Kasumi-1 (cell line): ENCODE data around the gene NDUFS2.
"Not testable (repeated sequence)": the region's sequence is repeated elsewhere in the genome, so short reads cannot be mapped to it uniquely, and the experiment has no call there.

Source experiments
- DNase-seq, 2 experiments: peaks; one replicate each; lab custom pipeline; 2025; lab: John Stamatoyannopoulos, UW

The NDUFS2 gene

GRCh38 chr1:161251579-161251978 is 49.4 kb downstream of the NDUFS2 start:
- DNase-seq, result no peak

GRCh38 chr1:161255302-161255701 is 53.1 kb downstream of the NDUFS2 start:
- not testable (repeated sequence) for DNase-seq

- DNase-seq, result not testable (repeated sequence)
Measured at GRCh38 chr1:161255955-161256520, 53.9 kb downstream of the NDUFS2 start.

- not testable (repeated sequence) for DNase-seq
Measured at GRCh38 chr1:161257109-161257508, 54.9 kb downstream of the NDUFS2 start.

- peak in 1 of 2 experiments; percentile 5 for DNase-seq
Measured at GRCh38 chr1:161258439-161259344, 56.5 kb downstream of the NDUFS2 start, which contains the start of gene PCP4L1. Gene PCP4L1, plus strand, starts transcription at chr1:161258745. Its CDS starts 230 bp downstream, at chr1:161258975.

GRCh38 chr1:161259345-161259702 is 57.2 kb downstream of the NDUFS2 start:
- DNase-seq, result no peak

GRCh38 chr1:161259765-161260164 is 57.6 kb downstream of the NDUFS2 start:
- DNase-seq, result no peak

- DNase-seq, result no peak
Measured at GRCh38 chr1:161260376-161261260, 58.5 kb downstream of the NDUFS2 start.

GRCh38 chr1:161261261-161262235 is 59.4 kb downstream of the NDUFS2 start:
- DNase-seq, result no peak
